OCI-LY1 (cell line): Measurements from ENCODE around the gene SHANK3.

Source experiments
- H2AFZ ChIP-seq: fragments of 200-600 bp; sonication (generic), shearing (Covaris generic); 2 replicates; pipeline ENCODE4 v1.6.0; 2014; ENCODE audit warnings: antibody characterized with exemption, mild to moderate bottlenecking, low read length
- H3F3A ChIP-seq: fragments of 200-600 bp; sonication (generic), shearing (Covaris generic); 2 replicates; pipeline ENCODE4 v1.6.0; 2014; ENCODE audit warnings: mild to moderate bottlenecking, antibody characterized with exemption, low read length, moderate library complexity; ENCODE audit not compliant: insufficient read depth
- H3K27ac ChIP-seq: fragments of 200-600 bp; sonication (generic); 2 replicates; pipeline ENCODE4 v1.5.1; 2014; ENCODE audit warnings: low read length, mixed run types, mild to moderate bottlenecking, low read depth; ENCODE audit not compliant: poor library complexity, severe bottlenecking
- H3K27me3 ChIP-seq: fragments of 200-600 bp; sonication (generic); 2 replicates; pipeline ENCODE4 v1.6.0; 2014; ENCODE audit warnings: antibody characterized with exemption, mild to moderate bottlenecking, low read length, moderate library complexity; ENCODE audit not compliant: insufficient read depth
- H3K36me3 ChIP-seq: fragments of 200-600 bp; sonication (generic); 2 replicates; pipeline ENCODE4 v1.6.1; 2014; ENCODE audit warnings: mild to moderate bottlenecking, antibody characterized with exemption, low read length, moderate library complexity, mixed read lengths; ENCODE audit not compliant: insufficient read depth
- H3K4me1 ChIP-seq: fragments of 200-600 bp; sonication (generic); 2 replicates; pipeline ENCODE4 v1.5.1; 2014; ENCODE audit warnings: mild to moderate bottlenecking, low read length, moderate library complexity; ENCODE audit not compliant: insufficient read depth, severe bottlenecking
- H3K4me2 ChIP-seq: fragments of 200-600 bp; sonication (generic), shearing (Covaris generic); 2 replicates; pipeline ENCODE4 v1.6.1; 2014; ENCODE audit warnings: low read length
- H3K4me3 ChIP-seq: fragments of 200-600 bp; sonication (generic); 2 replicates; pipeline ENCODE4 v1.5.1; 2014; ENCODE audit warnings: low read length, low read depth, mild to moderate bottlenecking, mixed read lengths; ENCODE audit not compliant: poor library complexity, severe bottlenecking
- H3K79me2 ChIP-seq: fragments of 200-600 bp; shearing (Covaris generic); 2 replicates; pipeline ENCODE4 v1.6.1; 2016; ENCODE audit warnings: mixed run types, low read length, mixed read lengths; ENCODE audit not compliant: insufficient read depth
- H3K9ac ChIP-seq: fragments of 200-600 bp; sonication (generic), shearing (Covaris generic); 2 replicates; pipeline ENCODE4 v1.6.1; 2014; ENCODE audit warnings: mild to moderate bottlenecking, low read length, mixed read lengths
- H3K9me2 ChIP-seq: fragments of 200-600 bp; sonication (generic), shearing (Covaris generic); 2 replicates; pipeline ENCODE4 v1.6.1; 2014; ENCODE audit warnings: low read depth, mild to moderate bottlenecking, low read length, mixed read lengths
- H3K9me3 ChIP-seq: fragments of 200-600 bp; shearing (Covaris generic); 2 replicates; pipeline ENCODE4 v1.6.1; 2014; ENCODE audit warnings: low read length, mixed read lengths
- H4K20me1 ChIP-seq: fragments of 200-600 bp; sonication (generic), shearing (Covaris generic); 2 replicates; pipeline ENCODE4 v1.6.0; 2016; ENCODE audit warnings: mild to moderate bottlenecking, low read length; ENCODE audit not compliant: insufficient read depth
- CTCF ChIP-seq: fragments of 200-600 bp; sonication (generic), shearing (Covaris generic); IDR thresholded peaks from 2 replicates; pipeline ENCODE4 v1.5.1; 2017; ENCODE audit warnings: mild to moderate bottlenecking, antibody characterized with exemption, low read length, moderate library complexity, mixed read lengths
- EZH2 ChIP-seq: fragments of 200-600 bp; sonication (generic), shearing (Covaris generic); IDR thresholded peaks from 2 replicates; pipeline ENCODE4 v1.8.0; 2017; ENCODE audit warnings: borderline replicate concordance, mixed run types, mild to moderate bottlenecking, antibody characterized with exemption, low read length, moderate library complexity, mixed read lengths

The SHANK3 gene

DNA sequence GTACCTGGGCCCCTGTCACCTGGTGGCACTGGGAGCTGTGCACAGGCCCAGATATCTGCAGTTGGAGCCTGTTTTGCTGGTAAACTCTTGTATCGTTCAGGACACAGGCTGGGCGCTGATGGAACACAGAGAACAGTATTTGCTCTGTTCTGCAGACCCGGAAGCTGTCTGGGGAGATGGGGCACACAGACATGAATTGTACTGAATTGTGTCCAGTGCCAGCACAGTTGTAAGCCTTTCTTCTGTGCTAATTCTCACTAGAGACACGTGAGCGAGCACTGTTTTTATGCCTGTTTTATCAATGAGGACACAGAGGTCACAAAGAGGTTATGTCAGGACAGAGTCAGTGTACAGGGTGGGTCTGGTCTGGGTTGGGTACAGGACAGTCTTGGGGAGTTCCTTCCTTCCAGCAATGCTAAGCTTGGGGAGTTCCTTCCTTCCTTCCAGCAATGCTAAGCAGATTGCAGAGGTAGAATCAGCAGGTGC lies 41.0 kb downstream of the SHANK3 start:
- H3K4me3 ChIP-seq, result no peak overlapping the region
- H3K79me2 ChIP-seq, result no peaks in the 10 kb centered on the region
- no peak overlapping the region for H3K9ac ChIP-seq
- no peaks in the 10 kb centered on the region for H3K9me3 ChIP-seq
- H2AFZ ChIP-seq, result no peak overlapping the region
- no peaks in the 10 kb centered on the region for H3K9me2 ChIP-seq
- TF ChIP-seq CTCF (no peak), EZH2 (no peak)
- H3K27ac ChIP-seq, result no peak overlapping the region
- H3K4me1 ChIP-seq, result no peaks in the 10 kb centered on the region
- H3F3A ChIP-seq, result no peaks in the 10 kb centered on the region
- no peaks in the 10 kb centered on the region for H3K36me3 ChIP-seq
- no peaks in the 10 kb centered on the region for H4K20me1 ChIP-seq
- H3K27me3 ChIP-seq, result peaks cover 3% of the 10 kb centered on the region; the same call in 1 of the 2 replicates
- H3K4me2 ChIP-seq, result no peak overlapping the region

DNA sequence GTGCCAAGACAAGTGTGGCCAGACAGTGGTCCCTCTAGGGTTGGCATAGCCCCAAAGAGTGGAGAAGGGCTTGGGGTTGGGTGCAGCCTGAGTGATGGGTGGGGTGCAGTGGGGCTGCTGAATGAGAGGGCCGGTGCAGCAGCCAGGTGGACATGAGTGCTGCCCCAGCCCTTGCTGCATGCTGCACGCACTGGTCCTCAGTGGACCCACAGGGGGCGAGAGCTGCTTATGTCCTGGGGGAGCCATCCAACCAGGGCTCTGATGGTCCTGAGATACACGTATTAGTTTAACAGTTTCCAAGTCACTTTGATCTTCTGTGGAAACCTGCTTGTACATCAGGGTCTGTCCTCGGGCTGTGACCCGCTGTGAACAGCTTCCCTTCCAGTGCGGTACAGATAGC lies 41.5 kb downstream of the SHANK3 start:
- Histone ChIP-seq H3K4me1 (no peaks in the 10 kb centered on the region), H3K27ac (no peak overlapping the region), H3K4me3 (no peak overlapping the region), H3K36me3 (no peaks in the 10 kb centered on the region), H3K79me2 (no peaks in the 10 kb centered on the region), H3F3A (no peaks in the 10 kb centered on the region), H3K9me3 (no peaks in the 10 kb centered on the region), H3K4me2 (no peak overlapping the region), H3K9me2 (no peaks in the 10 kb centered on the region), H2AFZ (no peak overlapping the region), H3K27me3 (peaks cover 3% of the 10 kb centered on the region; the same call in 1 of the 2 replicates), H3K9ac (no peak overlapping the region), H4K20me1 (no peaks in the 10 kb centered on the region)
- TF ChIP-seq CTCF, result no peak
- TF ChIP-seq EZH2, result no peak

DNA sequence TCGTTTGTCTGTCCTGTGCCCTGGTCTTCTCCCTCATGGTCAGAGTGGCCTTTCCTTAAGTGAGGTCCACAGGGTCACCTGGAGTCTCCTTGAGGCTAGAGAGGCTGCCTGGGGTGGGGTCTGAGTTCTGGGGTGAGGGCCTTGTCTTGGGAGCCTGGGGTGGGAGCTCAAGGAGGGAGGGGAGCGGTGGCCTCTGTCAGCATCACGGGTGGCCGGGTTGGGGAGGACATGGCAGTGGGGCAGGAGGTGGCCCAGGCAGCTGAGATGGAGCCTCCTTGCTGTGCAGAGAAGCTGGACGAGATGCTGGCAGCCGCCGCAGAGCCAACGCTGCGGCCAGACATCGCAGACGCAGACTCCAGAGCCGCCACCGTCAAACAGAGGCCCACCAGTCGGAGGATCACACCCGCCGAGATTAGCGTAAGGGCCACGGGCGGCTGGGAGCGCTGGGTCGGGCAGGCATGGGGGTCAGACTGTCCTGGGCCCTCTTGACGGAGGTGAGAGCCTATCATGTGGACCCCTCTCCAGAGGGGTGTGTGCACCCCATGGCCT lies 42.1 kb downstream of the SHANK3 start:
- no peak overlapping the region for H3K4me2 ChIP-seq
- H3K27ac ChIP-seq, result no peak overlapping the region
- H3F3A ChIP-seq, result no peaks in the 10 kb centered on the region
- TF ChIP-seq CTCF, result no peak
- no peak for TF ChIP-seq EZH2
- H3K9me2 ChIP-seq, result no peaks in the 10 kb centered on the region
- H3K36me3 ChIP-seq, result no peaks in the 10 kb centered on the region
- no peaks in the 10 kb centered on the region for H4K20me1 ChIP-seq
- H3K27me3 ChIP-seq, result peaks cover 3% of the 10 kb centered on the region; the same call in 1 of the 2 replicates
- H3K4me1 ChIP-seq, result no peaks in the 10 kb centered on the region
- no peaks in the 10 kb centered on the region for H3K9me3 ChIP-seq
- no peak overlapping the region for H3K4me3 ChIP-seq
- H3K9ac ChIP-seq, result no peak overlapping the region
- H2AFZ ChIP-seq, result no peak overlapping the region
- H3K79me2 ChIP-seq, result no peaks in the 10 kb centered on the region
